ENCODE results near the gene FRMD4A.

GRCh38 chr10:14026325-14026724, 304.4 kb downstream of the FRMD4A start:
- no peak for TF ChIP-seq ZNF217 (IDR thresholded peaks at IDR 0.05)
- no peak for TF ChIP-seq CBX3 (IDR thresholded peaks at IDR 0.05; ENCODE audit: borderline replicate concordance, low read depth)
- no peak for TF ChIP-seq POLR2AphosphoS5 (IDR thresholded peaks at IDR 0.05; ENCODE audit: low read length)
- TF ChIP-seq CTCF (IDR thresholded peaks at IDR 0.05 in 2 of 3, conservative IDR thresholded peaks at IDR 0.05 in 1 of 3; ENCODE audit: control insufficient read depth in 2 of 3, extremely low read depth in 1 of 3, insufficient read depth in 1 of 3, low read depth in 3 of 3, low read length in 3 of 3) = no peak
- no peak for TF ChIP-seq TAF1 (IDR thresholded peaks at IDR 0.05; ENCODE audit: borderline replicate concordance, low read depth, low read length)
- TF ChIP-seq NR2F1 (conservative IDR thresholded peaks at IDR 0.05) = no peak
- no peak for TF ChIP-seq NFXL1 (IDR thresholded peaks at IDR 0.05; ENCODE audit: borderline replicate concordance)
- no peak for TF ChIP-seq POLR2A (IDR thresholded peaks at IDR 0.05; ENCODE audit: low read depth, low read length)
- TF ChIP-seq ZNF274 (IDR thresholded peaks at IDR 0.05; ENCODE audit: insufficient read depth, insufficient read length) = no peak
- TF ChIP-seq CREM (IDR thresholded peaks at IDR 0.05; ENCODE audit: low read depth) = no peak

Measured in GM12878 (cell line).